Tibial artery (tissue), 4 donors: ENCODE results near the gene CFAP54.

Experiments used
- DNase-seq, 2 donors: peaks; one replicate each; pipeline ENCODE4 v3.0.0-alpha.2; 2019
- H3K27ac ChIP-seq, 2 donors: fragments of 200-600 bp; sonication (generic) in 1 of 2; 1 replicate in 1 of 2; 2 replicates in 1 of 2; pipeline ENCODE4 v1.5.1; 2018 to 2019; ENCODE audit warnings: mild to moderate bottlenecking in 1 of 2
- H3K27me3 ChIP-seq, 2 donors: fragments of 200-600 bp; sonication (generic) in 1 of 2; one replicate each; pipeline versions ENCODE4 v1.5.1 to v1.6.0; 2016 to 2019
- H3K36me3 ChIP-seq, 3 donors: fragments of 200-600 bp; sonication (generic) in 2 of 3; one replicate each; pipeline ENCODE4 v1.5.1; 2016 to 2019; ENCODE audit warnings: mild to moderate bottlenecking in 2 of 3
- H3K4me1 ChIP-seq, 4 donors: fragments of 200-600 bp; sonication (generic) in 2 of 4; 1 replicate in 3 of 4; 2 replicates in 1 of 4; pipeline ENCODE4 v1.5.1; 2016 to 2019
- H3K4me3 ChIP-seq, 2 donors: fragments of 200-600 bp; sonication (generic) in 1 of 2; 1 replicate in 1 of 2; 2 replicates in 1 of 2; pipeline ENCODE4 v1.5.1; 2018 to 2019; ENCODE audit warnings: mild to moderate bottlenecking in 2 of 2
- H3K9me3 ChIP-seq, 3 donors: fragments of 200-600 bp; sonication (generic) in 1 of 3; one replicate each; pipeline ENCODE4 v1.5.1; 2016 to 2019
- intact Hi-C: fragments of 100-400 bp; cut with DNase I; formaldehyde crosslinking; loops from one replicate; pipeline ENCODE4 v1.15.0; 2023; ENCODE audit warnings: low total_unique reads
- TF ChIP-seq, protein P1 (sequence below), 2 experiments: fragments of 200-600 bp in 1 of 2; fragments of 450-650 bp in 1 of 2; IDR thresholded peaks; one replicate each; pipeline ENCODE4 v1.5.1; 2017 to 2019; ENCODE audit warnings: antibody characterized with exemption in 2 of 2, mild to moderate bottlenecking in 1 of 2, moderate library complexity in 1 of 2

CFAP54 gene

DNA sequence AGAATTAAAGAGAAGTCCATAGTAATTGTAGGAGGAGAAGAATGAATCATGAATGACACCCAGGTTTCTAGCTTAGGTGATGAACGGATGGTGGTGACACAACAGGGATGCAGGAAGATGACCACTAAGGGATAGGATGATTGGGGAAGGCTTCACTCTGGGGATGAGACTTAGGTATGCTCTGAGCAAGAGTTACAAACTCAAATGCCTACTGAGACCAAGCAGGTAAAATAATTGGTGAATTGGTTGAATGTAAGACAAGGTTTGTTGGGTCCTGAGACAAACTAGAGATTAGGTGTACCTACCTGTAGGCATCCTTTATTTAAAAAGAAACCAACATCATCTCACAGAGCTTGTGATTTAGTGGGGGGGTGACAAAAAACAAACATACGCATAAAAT lies 116.3 kb downstream of the CFAP54 start:
- Histone ChIP-seq H3K4me3 (no peak overlapping the region), H3K27ac (no peak overlapping the region), H3K27me3 (no peaks in the 10 kb centered on the region), H3K9me3 (no peaks in the 10 kb centered on the region), H3K4me1 (no peaks in the 10 kb centered on the region), H3K36me3 (no peaks in the 10 kb centered on the region)
- intact Hi-C loops: no loop called here
- no peak for DNase-seq
- TF ChIP-seq, protein P1, sequence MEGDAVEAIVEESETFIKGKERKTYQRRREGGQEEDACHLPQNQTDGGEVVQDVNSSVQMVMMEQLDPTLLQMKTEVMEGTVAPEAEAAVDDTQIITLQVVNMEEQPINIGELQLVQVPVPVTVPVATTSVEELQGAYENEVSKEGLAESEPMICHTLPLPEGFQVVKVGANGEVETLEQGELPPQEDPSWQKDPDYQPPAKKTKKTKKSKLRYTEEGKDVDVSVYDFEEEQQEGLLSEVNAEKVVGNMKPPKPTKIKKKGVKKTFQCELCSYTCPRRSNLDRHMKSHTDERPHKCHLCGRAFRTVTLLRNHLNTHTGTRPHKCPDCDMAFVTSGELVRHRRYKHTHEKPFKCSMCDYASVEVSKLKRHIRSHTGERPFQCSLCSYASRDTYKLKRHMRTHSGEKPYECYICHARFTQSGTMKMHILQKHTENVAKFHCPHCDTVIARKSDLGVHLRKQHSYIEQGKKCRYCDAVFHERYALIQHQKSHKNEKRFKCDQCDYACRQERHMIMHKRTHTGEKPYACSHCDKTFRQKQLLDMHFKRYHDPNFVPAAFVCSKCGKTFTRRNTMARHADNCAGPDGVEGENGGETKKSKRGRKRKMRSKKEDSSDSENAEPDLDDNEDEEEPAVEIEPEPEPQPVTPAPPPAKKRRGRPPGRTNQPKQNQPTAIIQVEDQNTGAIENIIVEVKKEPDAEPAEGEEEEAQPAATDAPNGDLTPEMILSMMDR (IDR thresholded peaks at IDR 0.05): no peak

DNA sequence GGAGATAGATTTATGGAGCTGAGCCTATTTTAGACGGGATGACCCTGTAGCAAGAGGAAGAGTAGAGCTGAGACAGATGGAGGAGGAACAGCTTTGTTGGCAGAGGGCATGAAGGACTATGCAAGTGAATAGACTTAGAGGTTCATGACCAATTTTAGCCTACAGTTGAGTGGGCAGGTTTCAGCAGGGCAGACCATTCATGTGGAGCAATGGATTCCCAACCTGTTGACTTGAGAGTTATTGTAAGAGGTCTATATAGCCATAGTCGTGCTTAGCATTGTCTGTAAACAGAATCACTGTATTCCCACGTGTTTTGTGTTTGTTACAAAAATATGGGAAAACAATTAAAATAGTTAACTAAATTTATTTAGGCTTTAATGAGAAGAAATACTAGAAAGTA lies 116.8 kb downstream of the CFAP54 start:
- H3K9me3 ChIP-seq: no peaks in the 10 kb centered on the region
- no peaks in the 10 kb centered on the region for H3K27me3 ChIP-seq
- no peaks in the 10 kb centered on the region for H3K36me3 ChIP-seq
- no peak overlapping the region for H3K27ac ChIP-seq
- DNase-seq: no peak
- intact Hi-C loops: no loop called here
- H3K4me3 ChIP-seq: no peak overlapping the region
- TF ChIP-seq, protein P1 (IDR thresholded peaks at IDR 0.05): no peak
- no peaks in the 10 kb centered on the region for H3K4me1 ChIP-seq

DNA sequence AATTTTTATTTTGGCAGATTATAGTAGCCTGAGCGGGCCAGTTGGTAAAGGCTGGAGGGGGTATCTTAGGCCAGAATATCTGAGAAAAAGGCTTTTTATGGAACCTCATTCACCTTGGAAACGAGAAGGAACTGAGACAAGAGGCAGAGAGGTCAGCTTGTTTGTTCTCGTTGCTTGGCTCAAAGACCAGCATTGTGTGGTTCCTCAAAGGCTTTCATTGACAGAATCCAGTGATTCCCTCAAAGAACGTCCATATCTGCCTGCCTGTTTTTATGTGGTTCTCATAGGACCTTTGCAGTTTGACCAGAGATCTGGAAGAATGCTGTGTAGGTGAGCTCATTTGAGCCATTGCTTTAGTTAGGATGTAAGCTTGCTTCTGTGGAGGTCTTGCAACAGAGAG lies 117.3 kb downstream of the CFAP54 start:
- H3K9me3 ChIP-seq: no peaks in the 10 kb centered on the region
- H3K4me3 ChIP-seq: no peak overlapping the region
- H3K4me1 ChIP-seq: no peaks in the 10 kb centered on the region
- no peak for DNase-seq
- no peaks in the 10 kb centered on the region for H3K27me3 ChIP-seq
- no peaks in the 10 kb centered on the region for H3K36me3 ChIP-seq
- no peak overlapping the region for H3K27ac ChIP-seq
- TF ChIP-seq, protein P1 (IDR thresholded peaks at IDR 0.05): no peak
- intact Hi-C loops: no loop called here

DNA sequence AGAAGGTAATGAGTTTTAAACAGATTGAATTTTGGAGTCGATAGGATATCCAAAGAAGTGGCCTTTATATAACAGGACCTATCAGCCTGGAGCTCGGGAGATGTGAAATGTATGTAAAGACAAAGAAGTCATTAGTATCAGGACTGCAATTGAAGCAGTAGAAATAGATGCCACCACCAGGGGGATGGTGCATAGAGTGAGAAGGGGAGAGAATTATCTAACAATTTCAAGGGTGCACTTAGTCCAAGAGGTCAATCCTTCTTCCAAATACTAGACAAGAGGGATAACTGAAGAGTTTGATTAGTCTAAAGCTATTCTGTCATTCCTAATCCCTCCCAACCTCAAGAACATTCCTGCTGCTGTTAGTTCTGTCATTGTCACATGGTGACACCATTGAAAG lies 127.8 kb downstream of the CFAP54 start:
- no peak for DNase-seq

DNA sequence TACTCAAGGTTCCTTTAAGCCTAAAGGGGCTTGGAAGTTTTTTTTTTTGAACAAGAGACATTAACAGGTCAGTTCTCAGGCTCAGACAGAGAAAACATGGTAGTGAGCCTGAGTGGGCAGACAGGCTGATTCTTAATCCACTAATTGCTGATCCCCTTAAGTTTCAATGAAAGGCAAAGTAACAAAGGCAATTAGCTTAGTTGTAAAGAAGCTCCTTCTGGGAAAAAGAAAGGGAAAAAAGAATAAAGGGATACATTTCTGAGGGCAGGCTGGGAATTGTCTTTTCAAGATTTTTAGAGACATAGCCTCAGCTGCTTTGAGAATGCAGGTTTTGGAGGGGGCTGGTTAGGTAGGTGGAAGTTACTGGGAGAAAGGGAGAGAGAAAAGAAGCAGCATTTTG lies 133.8 kb downstream of the CFAP54 start:
- intact Hi-C loops: no loop called here
- TF ChIP-seq, protein P1 (IDR thresholded peaks at IDR 0.05): no peak
- Histone ChIP-seq H3K27ac (no peak overlapping the region), H3K4me1 (no peaks in the 10 kb centered on the region), H3K9me3 (no peaks in the 10 kb centered on the region), H3K36me3 (no peaks in the 10 kb centered on the region), H3K27me3 (no peaks in the 10 kb centered on the region), H3K4me3 (no peak overlapping the region)
- no peak for DNase-seq

More for the DNA sequence above, 127.8 kb downstream of the CFAP54 start:
- Histone ChIP-seq H3K27ac (no peak overlapping the region), H3K4me3 (no peak overlapping the region), H3K4me1 (no peaks in the 10 kb centered on the region), H3K27me3 (no peaks in the 10 kb centered on the region), H3K9me3 (no peaks in the 10 kb centered on the region), H3K36me3 (no peaks in the 10 kb centered on the region)
- TF ChIP-seq, protein P1 (IDR thresholded peaks at IDR 0.05): no peak
- intact Hi-C loops: no loop called here

DNA sequence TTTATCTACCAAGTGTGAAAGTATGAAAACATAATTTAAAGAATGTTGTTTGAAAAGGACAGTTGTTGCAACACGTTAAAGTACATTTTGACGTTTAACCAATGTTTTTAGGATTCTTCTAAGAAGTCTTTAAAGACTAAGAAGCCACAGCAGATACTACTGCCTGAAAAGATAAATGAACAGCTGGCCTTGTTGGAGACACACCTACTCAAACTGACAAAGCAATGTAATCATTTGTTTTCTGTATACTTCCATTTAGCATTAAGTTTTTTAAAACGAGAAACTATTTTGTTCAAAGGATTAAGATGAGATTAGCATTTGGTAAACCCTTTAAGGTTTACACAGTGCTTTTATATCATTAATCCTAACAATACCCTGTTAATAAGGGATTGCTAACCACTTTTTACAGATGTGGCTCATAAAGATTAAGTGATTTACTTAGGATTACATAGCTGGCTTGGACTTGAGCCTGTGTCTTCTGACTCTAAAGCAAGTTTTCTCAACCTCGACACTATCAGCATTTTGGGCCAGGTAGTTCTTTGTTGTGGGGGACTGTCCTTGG lies 134.4 kb downstream of the CFAP54 start:
- intact Hi-C loops: no loop called here

More for the DNA sequence above, 134.4 kb downstream of the CFAP54 start:
- Histone ChIP-seq H3K27ac (no peak overlapping the region), H3K4me3 (no peak overlapping the region), H3K27me3 (no peaks in the 10 kb centered on the region), H3K4me1 (no peaks in the 10 kb centered on the region), H3K36me3 (no peaks in the 10 kb centered on the region), H3K9me3 (no peaks in the 10 kb centered on the region)
- no peak for DNase-seq
- TF ChIP-seq, protein P1 (IDR thresholded peaks at IDR 0.05): no peak
